ENCODE measurements around the gene ADAMTS6.

ADAMTS6 gene

DNA sequence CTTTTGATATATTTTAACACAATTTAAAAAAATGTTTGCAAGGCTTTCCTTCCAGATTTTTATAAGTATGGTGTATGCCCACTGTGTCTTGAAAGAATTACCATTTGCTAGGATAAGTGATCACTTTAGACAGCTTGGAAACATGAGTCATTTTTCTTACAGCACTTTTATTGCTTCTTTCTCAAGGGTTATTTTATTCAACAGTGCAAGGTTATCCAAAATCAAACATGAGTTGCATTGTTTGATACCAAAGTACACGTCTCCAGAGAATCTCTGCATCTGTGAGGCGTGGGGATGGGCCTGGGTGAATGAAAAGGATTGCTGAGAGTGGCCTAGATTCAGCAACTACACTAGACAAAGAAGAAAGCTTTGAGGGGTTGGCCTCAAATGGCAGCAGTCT is 329.6 kb downstream of the ADAMTS6 start:
- no peak for TF ChIP-seq POLR2AphosphoS5 (IDR thresholded peaks at IDR 0.05; ENCODE audit: low read depth)
- TF ChIP-seq, protein P1, sequence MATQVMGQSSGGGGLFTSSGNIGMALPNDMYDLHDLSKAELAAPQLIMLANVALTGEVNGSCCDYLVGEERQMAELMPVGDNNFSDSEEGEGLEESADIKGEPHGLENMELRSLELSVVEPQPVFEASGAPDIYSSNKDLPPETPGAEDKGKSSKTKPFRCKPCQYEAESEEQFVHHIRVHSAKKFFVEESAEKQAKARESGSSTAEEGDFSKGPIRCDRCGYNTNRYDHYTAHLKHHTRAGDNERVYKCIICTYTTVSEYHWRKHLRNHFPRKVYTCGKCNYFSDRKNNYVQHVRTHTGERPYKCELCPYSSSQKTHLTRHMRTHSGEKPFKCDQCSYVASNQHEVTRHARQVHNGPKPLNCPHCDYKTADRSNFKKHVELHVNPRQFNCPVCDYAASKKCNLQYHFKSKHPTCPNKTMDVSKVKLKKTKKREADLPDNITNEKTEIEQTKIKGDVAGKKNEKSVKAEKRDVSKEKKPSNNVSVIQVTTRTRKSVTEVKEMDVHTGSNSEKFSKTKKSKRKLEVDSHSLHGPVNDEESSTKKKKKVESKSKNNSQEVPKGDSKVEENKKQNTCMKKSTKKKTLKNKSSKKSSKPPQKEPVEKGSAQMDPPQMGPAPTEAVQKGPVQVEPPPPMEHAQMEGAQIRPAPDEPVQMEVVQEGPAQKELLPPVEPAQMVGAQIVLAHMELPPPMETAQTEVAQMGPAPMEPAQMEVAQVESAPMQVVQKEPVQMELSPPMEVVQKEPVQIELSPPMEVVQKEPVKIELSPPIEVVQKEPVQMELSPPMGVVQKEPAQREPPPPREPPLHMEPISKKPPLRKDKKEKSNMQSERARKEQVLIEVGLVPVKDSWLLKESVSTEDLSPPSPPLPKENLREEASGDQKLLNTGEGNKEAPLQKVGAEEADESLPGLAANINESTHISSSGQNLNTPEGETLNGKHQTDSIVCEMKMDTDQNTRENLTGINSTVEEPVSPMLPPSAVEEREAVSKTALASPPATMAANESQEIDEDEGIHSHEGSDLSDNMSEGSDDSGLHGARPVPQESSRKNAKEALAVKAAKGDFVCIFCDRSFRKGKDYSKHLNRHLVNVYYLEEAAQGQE (IDR thresholded peaks at IDR 0.05; ENCODE audit: insufficient replicate concordance, low read depth): no peak
- no peak for TF ChIP-seq SPI1 (IDR thresholded peaks at IDR 0.05; ENCODE audit: borderline replicate concordance, low read depth)
- TF ChIP-seq GABPA (IDR thresholded peaks at IDR 0.05; ENCODE audit: low read depth): no peak
- TF ChIP-seq, protein P2, sequence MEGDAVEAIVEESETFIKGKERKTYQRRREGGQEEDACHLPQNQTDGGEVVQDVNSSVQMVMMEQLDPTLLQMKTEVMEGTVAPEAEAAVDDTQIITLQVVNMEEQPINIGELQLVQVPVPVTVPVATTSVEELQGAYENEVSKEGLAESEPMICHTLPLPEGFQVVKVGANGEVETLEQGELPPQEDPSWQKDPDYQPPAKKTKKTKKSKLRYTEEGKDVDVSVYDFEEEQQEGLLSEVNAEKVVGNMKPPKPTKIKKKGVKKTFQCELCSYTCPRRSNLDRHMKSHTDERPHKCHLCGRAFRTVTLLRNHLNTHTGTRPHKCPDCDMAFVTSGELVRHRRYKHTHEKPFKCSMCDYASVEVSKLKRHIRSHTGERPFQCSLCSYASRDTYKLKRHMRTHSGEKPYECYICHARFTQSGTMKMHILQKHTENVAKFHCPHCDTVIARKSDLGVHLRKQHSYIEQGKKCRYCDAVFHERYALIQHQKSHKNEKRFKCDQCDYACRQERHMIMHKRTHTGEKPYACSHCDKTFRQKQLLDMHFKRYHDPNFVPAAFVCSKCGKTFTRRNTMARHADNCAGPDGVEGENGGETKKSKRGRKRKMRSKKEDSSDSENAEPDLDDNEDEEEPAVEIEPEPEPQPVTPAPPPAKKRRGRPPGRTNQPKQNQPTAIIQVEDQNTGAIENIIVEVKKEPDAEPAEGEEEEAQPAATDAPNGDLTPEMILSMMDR (IDR thresholded peaks at IDR 0.05; ENCODE audit: insufficient read depth, low read length): no peak
- Histone ChIP-seq H3K27me3 (ENCODE audit: insufficient read depth, poor library complexity, severe bottlenecking) (no peaks in the 10 kb centered on the region), H3K27ac (replicated peaks) (no peak overlapping the region), H3K4me3 (replicated peaks; ENCODE audit: insufficient read depth, low read length) (no peak overlapping the region)
- DNase-seq (ENCODE audit: low read depth in 1 of 2, low spot score in 1 of 2): no peak

DNA sequence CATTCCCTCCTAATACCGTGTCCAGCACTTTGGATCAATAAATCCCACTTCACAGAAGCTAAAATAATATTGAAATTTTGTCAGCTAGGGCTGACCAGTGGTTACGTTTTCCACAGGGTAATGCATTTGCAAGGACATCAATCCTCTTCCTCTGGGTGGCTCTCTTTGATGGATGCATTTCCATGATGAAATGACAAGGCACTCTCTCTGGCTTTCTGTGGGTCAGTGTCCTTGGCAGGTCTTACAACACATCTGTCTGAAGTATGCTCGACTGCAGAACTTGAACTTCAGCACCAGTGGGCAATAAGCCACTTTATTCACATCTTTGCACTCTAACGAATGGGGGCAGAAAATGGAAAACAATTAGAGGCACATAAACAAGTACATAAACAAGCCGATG is 330.1 kb downstream of the ADAMTS6 start:
- no peaks in the 10 kb centered on the region for H3K27me3 ChIP-seq (ENCODE audit: insufficient read depth, poor library complexity, severe bottlenecking)
- H3K27ac ChIP-seq (replicated peaks): no peak overlapping the region
- no peak overlapping the region for H3K4me3 ChIP-seq (replicated peaks; ENCODE audit: insufficient read depth, low read length)
- TF ChIP-seq POLR2AphosphoS5 (IDR thresholded peaks at IDR 0.05; ENCODE audit: low read depth): no peak
- DNase-seq (ENCODE audit: low read depth in 1 of 2, low spot score in 1 of 2): no peak

DNA sequence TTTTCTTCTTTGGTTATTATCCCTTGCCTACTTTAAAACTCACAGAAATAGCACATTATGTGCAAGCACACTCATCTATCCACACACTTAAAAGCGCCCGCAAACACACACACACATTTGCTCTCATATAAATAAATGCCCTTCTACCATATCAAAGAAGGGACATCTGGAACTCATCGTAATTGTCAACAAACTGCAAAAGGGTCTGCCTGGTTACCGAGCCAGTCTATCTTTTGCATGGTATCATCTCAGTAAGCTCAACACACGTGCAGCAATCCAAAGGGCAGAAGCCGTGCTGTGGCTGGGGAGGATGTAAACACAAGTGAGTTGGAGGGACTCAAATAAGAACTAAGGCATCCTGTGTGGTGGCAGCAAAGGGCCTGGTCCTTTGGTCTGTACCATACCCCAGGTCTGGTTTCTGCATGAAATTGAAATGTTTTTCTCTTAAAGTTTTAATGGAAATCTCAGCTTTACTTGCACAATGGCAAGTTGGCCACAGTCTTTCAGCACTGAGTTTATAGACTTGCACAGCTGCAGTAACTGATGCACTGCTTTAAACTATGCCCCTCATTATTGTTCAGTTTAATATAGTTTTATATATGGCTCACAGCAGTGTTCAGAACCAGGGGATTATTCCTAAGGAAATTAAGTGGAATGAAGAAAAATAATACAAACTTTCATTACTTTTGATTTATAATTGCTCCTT is 331.0 kb downstream of the ADAMTS6 start:
- DNase-seq (ENCODE audit: low read depth in 1 of 2, low spot score in 1 of 2): no peak
- TF ChIP-seq, protein P1 (IDR thresholded peaks at IDR 0.05; ENCODE audit: insufficient replicate concordance, low read depth): no peak
- no peak for TF ChIP-seq GABPA (IDR thresholded peaks at IDR 0.05; ENCODE audit: low read depth)
- TF ChIP-seq, protein P2 (IDR thresholded peaks at IDR 0.05; ENCODE audit: insufficient read depth, low read length): no peak
- no peak overlapping the region for H3K4me3 ChIP-seq (replicated peaks; ENCODE audit: insufficient read depth, low read length)
- H3K27ac ChIP-seq (replicated peaks): no peak overlapping the region
- no peaks in the 10 kb centered on the region for H3K27me3 ChIP-seq (ENCODE audit: insufficient read depth, poor library complexity, severe bottlenecking)

DNA sequence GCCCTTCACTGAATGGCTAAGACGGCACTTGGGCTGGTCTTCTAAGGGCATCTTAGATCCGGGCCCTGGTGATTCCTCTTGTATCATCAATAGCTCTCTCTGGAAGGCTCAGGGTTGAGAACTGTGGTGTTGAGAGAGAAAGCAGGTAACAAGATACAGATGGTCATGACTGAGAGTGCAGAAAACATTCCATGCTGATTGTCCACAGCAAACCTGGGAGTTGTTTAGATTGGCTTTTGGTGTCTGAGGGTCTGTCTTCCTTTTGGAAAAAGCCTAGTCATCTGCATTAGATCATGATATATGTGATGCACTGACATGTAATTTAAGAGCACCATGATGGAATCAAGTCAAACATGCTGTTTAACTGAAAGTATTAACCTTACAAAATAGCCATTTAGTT is 331.9 kb downstream of the ADAMTS6 start:
- TF ChIP-seq GABPA (IDR thresholded peaks at IDR 0.05; ENCODE audit: low read depth) (no peak), POLR2AphosphoS5 (IDR thresholded peaks at IDR 0.05; ENCODE audit: low read depth) (no peak), SPI1 (IDR thresholded peaks at IDR 0.05; ENCODE audit: borderline replicate concordance, low read depth) (no peak)
- TF ChIP-seq, protein P2 (IDR thresholded peaks at IDR 0.05; ENCODE audit: insufficient read depth, low read length): no peak
- TF ChIP-seq, protein P1 (IDR thresholded peaks at IDR 0.05; ENCODE audit: insufficient replicate concordance, low read depth): no peak

More for the DNA sequence above, 331.9 kb downstream of the ADAMTS6 start:
- no peak overlapping the region for H3K27ac ChIP-seq (replicated peaks)
- no peaks in the 10 kb centered on the region for H3K27me3 ChIP-seq (ENCODE audit: insufficient read depth, poor library complexity, severe bottlenecking)
- H3K4me3 ChIP-seq (replicated peaks; ENCODE audit: insufficient read depth, low read length): no peak overlapping the region
- DNase-seq (ENCODE audit: low read depth in 1 of 2, low spot score in 1 of 2): no peak
